Heart right ventricle (tissue), 16 donors: Measurements from ENCODE around the gene TNFRSF8. TPM values are rescaled to one million over a fixed set of nuclear protein-coding genes. Genes with fewer than 3 reads are reported as not detected.

Experiments used
- ATAC-seq, 8 donors: fragments of 200-7000 bp; cut with Tn5 transposase; one replicate each; pipeline ENCODE4 v1.9.1; 2020; ENCODE audit warnings: mild to moderate bottlenecking in 8 of 8, moderate library complexity in 8 of 8, moderate number of reproducible peaks in 1 of 8
- DNase-seq, 2 donors: peaks; one replicate each; pipeline ENCODE4 v3.0.0-alpha.2; 2020
- H3K27ac ChIP-seq, 10 donors: fragments of 200-600 bp; sonication (generic) in 2 of 10; one replicate each; pipeline versions ENCODE4 v1.5.0 to v1.8.0; 2020 to 2022; ENCODE audit warnings: mild to moderate bottlenecking in 3 of 10
- H3K27me3 ChIP-seq, 7 donors: fragments of 200-600 bp; one replicate each; pipeline ENCODE4 v1.8.0; 2021 to 2022; ENCODE audit warnings: mild to moderate bottlenecking in 2 of 7
- H3K36me3 ChIP-seq, 9 donors: fragments of 200-600 bp; sonication (generic) in 1 of 9; one replicate each; pipeline versions ENCODE4 v1.5.0 to v1.8.0; 2020 to 2022; ENCODE audit warnings: mild to moderate bottlenecking in 2 of 9
- H3K4me1 ChIP-seq, 9 donors: fragments of 200-600 bp; sonication (generic) in 1 of 9; one replicate each; pipeline versions ENCODE4 v1.5.0 to v1.8.0; 2020 to 2022; ENCODE audit warnings: mild to moderate bottlenecking in 4 of 9
- H3K4me3 ChIP-seq, 10 donors: fragments of 200-600 bp; sonication (generic) in 2 of 10; one replicate each; pipeline versions ENCODE4 v1.5.0 to v1.8.0; 2020 to 2022; ENCODE audit warnings: mild to moderate bottlenecking in 7 of 10, moderate library complexity in 2 of 10
- H3K9me3 ChIP-seq, 11 donors: fragments of 200-600 bp in 10 of 11; sonication (generic) in 2 of 11; one replicate each; pipeline versions ENCODE4 v1.5.0 to v1.8.0; 2013 to 2022; ENCODE audit warnings: mild to moderate bottlenecking in 2 of 11, control low read depth in 1 of 11, moderate library complexity in 1 of 11
- WGBS, 2 donors: extraction: QIAGEN DNeasy Blood & Tissue Kit; methylation state at CpG; one replicate each; pipeline ENCODE4 v1.1.7; 2013; ENCODE audit warnings: inconsistent platforms in 1 of 2; 5-methylcytosine and 5-hydroxymethylcytosine counted together
- intact Hi-C, 10 donors: fragments of 100-400 bp; cut with DNase I; formaldehyde crosslinking; loops; one replicate each; pipeline versions ENCODE4 v1.11.1 to v1.14.2; 2022
- polyA plus RNA-seq, 2 donors: library from polyadenylated mRNA; stranded (reverse); fragments of 200-250 nt; gene quantifications; one replicate each; pipeline ENCODE4 v1.2.3, GENCODE V29; 2013
- total RNA-seq, 10 donors: library from RNA; stranded (reverse); fragmentation: NEBNext Ultra II Directional in 3 of 10; extraction: Animal tissue kit (Norgen Biotek cat#: 25700) in 3 of 10; gene quantifications; one replicate each; pipeline versions ENCODE4 v1.2.1 to v1.2.4, GENCODE V29; 2021 to 2023
- TF ChIP-seq, protein P1 (sequence below), 9 donors: fragments of 200-600 bp; sonication (generic) in 2 of 9; IDR thresholded peaks; one replicate each; pipeline versions ENCODE4 v1.5.0 to v1.8.0; 2021 to 2022; ENCODE audit warnings: antibody characterized with exemption in 9 of 9, mild to moderate bottlenecking in 5 of 9, moderate library complexity in 1 of 9
- donor health status: Arrhythmogenic right ventricular cardiomyopathy.
- donor health status: ischemic (EF 13 %, LVEDD 7.1; RV severe dilation, severe dysfunction).
- donor health status: healthy with polysubstance abuse.
- donor health status: DM: no; HTN: yes; CAD: no.
- donor health status: DM: no; HTN: no; CAD: no.
- donor health status: ischemic (EF 25% LVEDD 6.9; RV normal size, moderate dysfunction).
- donor health status: ischemic (EF 25% LVEDD 5.7; RV mildly dilated, moderate dysfunction).
- donor health status: healthy.
- donor health status: DM: yes; HTN: yes; CAD: no.
- donor health status: Ischemic cardiomyopathy.
- donor health status: ischemic (EF 35%, LVEDD 5.7; RV mildly dilated, moderate dysfunction).
- donor health status: nonischemic (EF 11% LVEDD 7.7; RV severe dilation, severe dysfunction).
- donor health status: DM: yes; HTN: yes; CAD: no.
- donor health status: PGD.
- donor health status: ischemic (EF 29% LVEDD 5.4; RV normal size, mild dysfunction).
- donor health status: nonischemic (EF 23%, LVEDD 6.1; RV moderate dilation, normal function).

Gene TNFRSF8
- total and polyA plus RNA-seq, 12 donors = 0.21 to 2.4 (median 1.0) TPM

GRCh38 chr1:12171206-12172041 lies 108.3 kb downstream of the TNFRSF8 start:
- no peak for DNase-seq
- ATAC-seq = no peak
- peak overlapping the region in 1 of 10 donors; percentile 94 for H3K4me3 ChIP-seq
- peaks cover 13 to 90% (median 78%) of the 10 kb centered on the region in 9 donors for H3K4me1 ChIP-seq
- intact Hi-C loops = no loop called here
- peaks cover 0 to 8% (median 0%) of the 10 kb centered on the region in 7 donors for H3K27me3 ChIP-seq
- TF ChIP-seq, protein P1, sequence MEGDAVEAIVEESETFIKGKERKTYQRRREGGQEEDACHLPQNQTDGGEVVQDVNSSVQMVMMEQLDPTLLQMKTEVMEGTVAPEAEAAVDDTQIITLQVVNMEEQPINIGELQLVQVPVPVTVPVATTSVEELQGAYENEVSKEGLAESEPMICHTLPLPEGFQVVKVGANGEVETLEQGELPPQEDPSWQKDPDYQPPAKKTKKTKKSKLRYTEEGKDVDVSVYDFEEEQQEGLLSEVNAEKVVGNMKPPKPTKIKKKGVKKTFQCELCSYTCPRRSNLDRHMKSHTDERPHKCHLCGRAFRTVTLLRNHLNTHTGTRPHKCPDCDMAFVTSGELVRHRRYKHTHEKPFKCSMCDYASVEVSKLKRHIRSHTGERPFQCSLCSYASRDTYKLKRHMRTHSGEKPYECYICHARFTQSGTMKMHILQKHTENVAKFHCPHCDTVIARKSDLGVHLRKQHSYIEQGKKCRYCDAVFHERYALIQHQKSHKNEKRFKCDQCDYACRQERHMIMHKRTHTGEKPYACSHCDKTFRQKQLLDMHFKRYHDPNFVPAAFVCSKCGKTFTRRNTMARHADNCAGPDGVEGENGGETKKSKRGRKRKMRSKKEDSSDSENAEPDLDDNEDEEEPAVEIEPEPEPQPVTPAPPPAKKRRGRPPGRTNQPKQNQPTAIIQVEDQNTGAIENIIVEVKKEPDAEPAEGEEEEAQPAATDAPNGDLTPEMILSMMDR (IDR thresholded peaks at IDR 0.05) = no peak
- H3K36me3 ChIP-seq = peaks cover 0 to 28% (median 0%) of the 10 kb centered on the region in 9 donors
- H3K27ac ChIP-seq = peak overlapping the region in 7 of 10 donors; percentile 23 to 99 (median 80)
- H3K9me3 ChIP-seq = no peaks in the 10 kb centered on the region
- WGBS, 2 donors = 91 to 94% methylated on average over 12 of the region's 12 CpGs

DNA sequence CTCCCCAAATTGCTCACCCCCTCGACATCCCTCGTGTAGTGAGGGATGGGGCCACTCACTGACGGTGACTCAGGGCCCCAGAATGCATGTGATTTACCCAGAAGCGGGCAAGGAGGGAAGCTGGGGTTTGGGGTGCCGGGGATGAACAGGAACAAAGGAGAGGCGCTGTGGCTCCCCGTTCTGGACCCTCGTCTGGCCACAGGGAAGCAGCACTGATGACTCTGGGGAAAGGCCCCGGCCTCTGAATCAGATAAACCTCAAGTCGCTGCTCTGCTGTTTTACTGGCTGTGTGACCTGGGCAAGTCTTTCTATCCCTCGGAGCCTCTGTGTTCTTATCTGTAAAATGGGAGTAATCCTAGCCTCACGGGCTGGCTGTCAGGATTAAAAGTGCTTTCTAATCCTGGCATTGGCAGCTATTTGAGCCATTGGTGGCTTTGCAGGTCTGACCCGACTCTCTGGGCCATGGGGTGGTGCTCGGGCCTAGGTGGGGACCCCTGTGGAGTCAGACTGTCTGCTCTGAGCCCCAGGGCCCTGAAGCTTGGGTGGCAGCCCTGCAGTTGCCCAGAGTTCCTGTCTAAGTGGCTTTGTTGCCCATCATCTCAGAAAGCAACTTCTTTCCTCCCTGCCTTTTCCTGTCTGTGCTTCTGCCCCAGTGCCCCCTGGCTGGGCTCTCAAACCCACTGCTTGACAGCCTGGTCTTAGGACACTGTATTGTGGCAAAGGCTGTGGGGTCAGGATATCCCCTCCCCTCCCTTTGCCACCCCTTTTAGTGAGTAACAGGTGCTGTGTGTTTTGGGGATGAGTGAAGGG lies 109.1 kb downstream of the TNFRSF8 start:
- DNase-seq = no peak
- WGBS, 2 donors = 87 to 91% methylated on average over 14 of the region's 14 CpGs
- H3K27ac ChIP-seq = peak overlapping the region in 9 of 10 donors; percentile 72 to 99 (median 80)

GRCh38 chr1:12173041-12173509 lies 110.0 kb downstream of the TNFRSF8 start:
- H3K9me3 ChIP-seq = no peaks in the 10 kb centered on the region
- DNase-seq (no peak), ATAC-seq (no peak)
- 73 to 78% methylated on average over 3 of the region's 3 CpGs for WGBS, 2 donors
- intact Hi-C loops = no loop called here
- peak overlapping the region in 5 of 10 donors; percentile 1 to 94 (median 15) for H3K4me3 ChIP-seq
- peaks cover 0 to 5% (median 0%) of the 10 kb centered on the region in 7 donors for H3K27me3 ChIP-seq
- peaks cover 10 to 100% (median 91%) of the 10 kb centered on the region in 9 donors for H3K4me1 ChIP-seq
- peaks cover 0 to 32% (median 0%) of the 10 kb centered on the region in 9 donors for H3K36me3 ChIP-seq
- H3K27ac ChIP-seq = peak overlapping the region; percentile 33 to 99 (median 80)
- TF ChIP-seq, protein P1 (IDR thresholded peaks at IDR 0.05) = no peak

More for the DNA sequence above, 109.1 kb downstream of the TNFRSF8 start:
- Histone ChIP-seq H3K9me3 (no peaks in the 10 kb centered on the region), H3K36me3 (peaks cover 0 to 28% (median 0%) of the 10 kb centered on the region in 9 donors), H3K27me3 (peaks cover 0 to 2% (median 0%) of the 10 kb centered on the region in 7 donors), H3K4me3 (peak overlapping the region in 1 of 10 donors; percentile 94), H3K4me1 (peaks cover 10 to 94% (median 83%) of the 10 kb centered on the region in 9 donors)
- ATAC-seq = no peak
- TF ChIP-seq, protein P1 (IDR thresholded peaks at IDR 0.05) = no peak
- intact Hi-C loops = no loop called here

DNA sequence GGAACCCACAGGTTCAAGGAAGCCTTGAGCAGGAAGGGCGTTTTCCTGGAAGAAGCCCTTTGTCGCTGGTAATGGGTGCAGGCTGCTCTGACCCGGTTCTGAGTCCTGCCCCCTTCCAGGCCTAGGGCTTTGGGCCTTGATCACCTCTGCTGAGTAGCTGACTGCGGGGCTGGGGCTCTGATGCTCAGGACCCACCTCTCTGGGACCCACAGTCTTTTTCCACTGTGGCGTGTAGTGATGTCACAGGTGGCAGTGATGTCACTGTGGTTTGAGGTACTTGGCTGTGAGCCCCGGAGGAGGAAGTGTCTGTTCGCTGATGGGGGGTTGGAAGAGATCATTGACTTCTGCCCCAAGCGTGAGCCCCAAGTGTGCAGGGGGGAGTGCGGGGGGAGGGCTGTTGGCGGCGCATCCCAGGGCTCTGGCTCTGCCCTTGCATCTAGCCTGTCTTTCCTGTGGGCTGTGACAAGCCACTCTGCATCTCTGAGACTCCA lies 110.6 kb downstream of the TNFRSF8 start:
- peak overlapping the region in 5 of 10 donors; percentile 1 to 94 (median 15) for H3K4me3 ChIP-seq
- peak overlapping the region; percentile 33 to 99 (median 80) for H3K27ac ChIP-seq
- H3K9me3 ChIP-seq = no peaks in the 10 kb centered on the region
- intact Hi-C loops = no loop called here
- TF ChIP-seq, protein P1 (IDR thresholded peaks at IDR 0.05) = no peak
- ATAC-seq = peak; percentile 7 to 60 (median 36)
- peaks cover 16 to 100% (median 93%) of the 10 kb centered on the region in 9 donors for H3K4me1 ChIP-seq
- DNase-seq = peak in 1 of 2 donors; percentile 68
- WGBS, 2 donors = 50 to 57% methylated on average over 11 of the region's 11 CpGs
- peaks cover 0 to 5% (median 0%) of the 10 kb centered on the region in 7 donors for H3K27me3 ChIP-seq
- peaks cover 0 to 34% (median 0%) of the 10 kb centered on the region in 9 donors for H3K36me3 ChIP-seq
